ENCODE measurements around the gene GAGE10.
"Not testable (repeated sequence)": the region's sequence is repeated elsewhere in the genome, so short reads cannot be mapped to it uniquely, and the experiment has no call there.

GAGE10 gene

GRCh38 chrX:49308604-49309269 is 5.3 kb downstream of the GAGE10 start:
- Histone ChIP-seq H3K4me1 (ENCODE audit: control insufficient read depth, insufficient read depth, low read length) (peaks cover 11% of the 10 kb centered on the region), H3K4me3 (ENCODE audit: low read depth, low read length) (no peak overlapping the region), H3K9me3 (ENCODE audit: control insufficient read depth, insufficient read depth, low read length) (no peaks in the 10 kb centered on the region), H3K27me3 (ENCODE audit: control insufficient read depth, insufficient read depth, low read length) (no peaks in the 10 kb centered on the region), H3K36me3 (ENCODE audit: control insufficient read depth, insufficient read depth, low read length) (no peaks in the 10 kb centered on the region), H3K9ac (ENCODE audit: low read depth, low read length) (peak overlapping the region; percentile 60)

GRCh38 chrX:49309401-49309981 is 6.0 kb downstream of the GAGE10 start:
- no peaks in the 10 kb centered on the region for H3K27me3 ChIP-seq (ENCODE audit: control insufficient read depth, insufficient read depth, low read length)
- H3K9ac ChIP-seq (ENCODE audit: low read depth, low read length) = no peak overlapping the region
- peaks cover 11% of the 10 kb centered on the region for H3K4me1 ChIP-seq (ENCODE audit: control insufficient read depth, insufficient read depth, low read length)
- no peaks in the 10 kb centered on the region for H3K9me3 ChIP-seq (ENCODE audit: control insufficient read depth, insufficient read depth, low read length)
- H3K36me3 ChIP-seq (ENCODE audit: control insufficient read depth, insufficient read depth, low read length) = no peaks in the 10 kb centered on the region
- peak overlapping the region; percentile 37 for H3K4me3 ChIP-seq (ENCODE audit: low read depth, low read length)

DNA sequence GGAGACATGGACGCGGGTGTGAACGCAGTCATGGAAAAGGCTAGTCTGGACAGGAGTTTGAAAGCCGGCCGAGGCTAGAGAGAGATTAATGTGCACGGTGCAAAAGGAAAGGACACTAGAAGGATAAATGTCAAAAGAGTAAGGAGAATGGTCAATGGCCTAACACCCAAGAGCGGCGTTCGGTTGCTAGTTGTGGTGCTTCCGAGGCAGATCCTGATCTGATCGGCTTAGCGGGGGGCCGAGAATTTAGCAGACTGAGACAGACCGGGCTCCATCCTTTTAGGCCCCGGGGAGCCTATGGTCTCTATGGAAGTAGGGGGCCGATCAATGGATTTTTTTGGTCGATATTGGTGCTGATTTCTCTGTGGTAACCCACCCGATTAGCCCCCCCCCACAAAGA is 6.9 kb downstream of the GAGE10 start:
- Histone ChIP-seq H3K4me1 (ENCODE audit: control insufficient read depth, insufficient read depth, low read length) (peaks cover 11% of the 10 kb centered on the region), H3K27me3 (ENCODE audit: control insufficient read depth, insufficient read depth, low read length) (no peaks in the 10 kb centered on the region), H3K9ac (ENCODE audit: low read depth, low read length) (no peak overlapping the region), H3K9me3 (ENCODE audit: control insufficient read depth, insufficient read depth, low read length) (no peaks in the 10 kb centered on the region), H3K4me3 (ENCODE audit: low read depth, low read length) (peak overlapping the region; percentile 36), H3K36me3 (ENCODE audit: control insufficient read depth, insufficient read depth, low read length) (no peaks in the 10 kb centered on the region)

DNA sequence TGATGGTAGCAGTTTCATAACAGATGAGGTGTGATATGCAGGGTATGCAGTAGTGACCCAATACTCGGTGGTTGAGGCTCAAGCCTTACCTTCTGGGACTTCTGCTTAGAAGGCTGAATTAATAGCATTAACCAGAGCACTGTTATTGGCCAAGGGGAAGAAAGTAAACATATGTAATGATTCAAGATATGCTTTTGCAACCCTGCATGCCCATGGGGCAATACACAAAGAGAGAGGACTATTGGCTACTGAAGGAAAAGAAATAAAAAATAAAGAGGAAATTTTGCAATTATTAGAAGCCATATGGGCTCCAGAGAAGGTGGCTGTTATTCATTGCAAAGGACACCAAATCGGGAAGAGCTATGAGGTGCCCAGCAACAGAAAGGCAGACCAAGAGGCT is 8.7 kb downstream of the GAGE10 start:
- H3K27me3 ChIP-seq (ENCODE audit: control insufficient read depth, insufficient read depth, low read length) = no peaks in the 10 kb centered on the region
- no peak overlapping the region for H3K9ac ChIP-seq (ENCODE audit: low read depth, low read length)
- H3K4me3 ChIP-seq (ENCODE audit: low read depth, low read length) = no peak overlapping the region
- H3K9me3 ChIP-seq (ENCODE audit: control insufficient read depth, insufficient read depth, low read length) = no peaks in the 10 kb centered on the region
- no peaks in the 10 kb centered on the region for H3K36me3 ChIP-seq (ENCODE audit: control insufficient read depth, insufficient read depth, low read length)
- peaks cover 11% of the 10 kb centered on the region for H3K4me1 ChIP-seq (ENCODE audit: control insufficient read depth, insufficient read depth, low read length)

- Histone ChIP-seq H3K9me3 (ENCODE audit: control insufficient read depth, insufficient read depth, low read length) (no peaks in the 10 kb centered on the region), H3K27me3 (ENCODE audit: control insufficient read depth, insufficient read depth, low read length) (no peaks in the 10 kb centered on the region), H3K36me3 (ENCODE audit: control insufficient read depth, insufficient read depth, low read length) (no peaks in the 10 kb centered on the region), H3K4me1 (ENCODE audit: control insufficient read depth, insufficient read depth, low read length) (peaks cover 1% of the 10 kb centered on the region), H3K9ac (ENCODE audit: low read depth, low read length) (no peak overlapping the region), H3K4me3 (ENCODE audit: low read depth, low read length) (no peak overlapping the region)
Observed at GRCh38 chrX:49316085-49316484, 12.6 kb downstream of the GAGE10 start.

GRCh38 chrX:49321737-49322136 is 18.3 kb downstream of the GAGE10 start, which contains the start of gene GAGE12J:
Gene GAGE12J (plus strand): TSS chrX:49322037. CDS start chrX:49323194, 1,157 bp downstream.
- H3K27me3 ChIP-seq (ENCODE audit: control insufficient read depth, insufficient read depth, low read length); H3K4me1 ChIP-seq (ENCODE audit: control insufficient read depth, insufficient read depth, low read length); H3K36me3 ChIP-seq (ENCODE audit: control insufficient read depth, insufficient read depth, low read length); H3K9me3 ChIP-seq (ENCODE audit: control insufficient read depth, insufficient read depth, low read length); H3K9ac ChIP-seq (ENCODE audit: low read depth, low read length); H3K4me3 ChIP-seq (ENCODE audit: low read depth, low read length): not testable (repeated sequence)

- not testable (repeated sequence) for H3K9ac ChIP-seq (ENCODE audit: low read depth, low read length); H3K9me3 ChIP-seq (ENCODE audit: control insufficient read depth, insufficient read depth, low read length); H3K27me3 ChIP-seq (ENCODE audit: control insufficient read depth, insufficient read depth, low read length); H3K36me3 ChIP-seq (ENCODE audit: control insufficient read depth, insufficient read depth, low read length); H3K4me1 ChIP-seq (ENCODE audit: control insufficient read depth, insufficient read depth, low read length); H3K4me3 ChIP-seq (ENCODE audit: low read depth, low read length)
Observed at GRCh38 chrX:49322266-49322665, 18.8 kb downstream of the GAGE10 start.

DNA sequence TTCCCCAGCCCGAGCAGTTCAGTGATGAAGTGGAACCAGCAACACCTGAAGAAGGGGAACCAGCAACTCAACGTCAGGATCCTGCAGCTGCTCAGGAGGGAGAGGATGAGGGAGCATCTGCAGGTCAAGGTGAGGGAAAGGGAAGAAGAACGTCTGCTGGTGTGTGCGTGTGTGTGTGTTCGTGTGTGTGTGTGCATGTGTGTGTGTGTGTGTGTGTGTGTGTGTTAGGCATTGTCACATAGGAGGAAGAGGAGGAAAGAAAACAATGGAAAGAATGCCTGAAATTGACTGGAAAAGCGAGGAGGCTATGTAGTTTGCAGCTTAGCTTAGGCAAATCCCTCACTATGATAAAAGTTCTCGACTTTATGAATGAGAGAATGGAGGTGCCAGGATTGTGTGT is 20.3 kb downstream of the GAGE10 start:
- not testable (repeated sequence) for H3K4me1 ChIP-seq (ENCODE audit: control insufficient read depth, insufficient read depth, low read length); H3K9ac ChIP-seq (ENCODE audit: low read depth, low read length); H3K4me3 ChIP-seq (ENCODE audit: low read depth, low read length); H3K9me3 ChIP-seq (ENCODE audit: control insufficient read depth, insufficient read depth, low read length); H3K27me3 ChIP-seq (ENCODE audit: control insufficient read depth, insufficient read depth, low read length); H3K36me3 ChIP-seq (ENCODE audit: control insufficient read depth, insufficient read depth, low read length)

- H3K4me3 ChIP-seq (ENCODE audit: low read depth, low read length); H3K4me1 ChIP-seq (ENCODE audit: control insufficient read depth, insufficient read depth, low read length); H3K27me3 ChIP-seq (ENCODE audit: control insufficient read depth, insufficient read depth, low read length); H3K36me3 ChIP-seq (ENCODE audit: control insufficient read depth, insufficient read depth, low read length); H3K9ac ChIP-seq (ENCODE audit: low read depth, low read length); H3K9me3 ChIP-seq (ENCODE audit: control insufficient read depth, insufficient read depth, low read length): not testable (repeated sequence)
Observed at GRCh38 chrX:49330421-49330820, 27.0 kb downstream of the GAGE10 start.

GRCh38 chrX:49331282-49331681 is 27.8 kb downstream of the GAGE10 start, which contains the start of gene GAGE13:
Gene GAGE13 (plus strand): TSS chrX:49331582. CDS start chrX:49332738, 1,156 bp downstream.
- not testable (repeated sequence) for H3K9ac ChIP-seq (ENCODE audit: low read depth, low read length)

DNA sequence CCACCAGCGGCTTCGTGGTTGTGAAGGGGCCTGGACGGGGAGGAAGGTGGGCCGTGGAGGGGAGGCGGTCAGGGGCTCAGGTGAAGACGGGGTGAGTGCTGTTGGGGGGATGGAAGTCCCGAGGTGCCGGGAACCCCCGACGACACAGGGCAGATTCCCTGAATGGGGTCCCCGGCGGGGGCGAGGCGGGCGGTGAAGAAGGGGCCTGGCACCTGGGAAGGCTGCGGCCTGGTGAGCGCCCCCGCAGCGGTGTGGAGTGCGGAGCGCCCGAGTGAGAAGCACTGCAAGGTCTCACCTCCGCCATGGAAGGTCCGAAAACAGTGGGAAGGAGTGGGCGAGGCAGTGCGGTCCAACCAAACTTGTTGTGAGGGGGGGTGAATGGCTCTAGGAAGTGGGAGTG is 28.4 kb downstream of the GAGE10 start:
- not testable (repeated sequence) for H3K9ac ChIP-seq (ENCODE audit: low read depth, low read length); H3K9me3 ChIP-seq (ENCODE audit: control insufficient read depth, insufficient read depth, low read length); H3K4me1 ChIP-seq (ENCODE audit: control insufficient read depth, insufficient read depth, low read length); H3K4me3 ChIP-seq (ENCODE audit: low read depth, low read length); H3K36me3 ChIP-seq (ENCODE audit: control insufficient read depth, insufficient read depth, low read length); H3K27me3 ChIP-seq (ENCODE audit: control insufficient read depth, insufficient read depth, low read length)

More at GRCh38 chrX:49331282-49331681, 27.8 kb downstream of the GAGE10 start, which contains the start of gene GAGE13:
- H3K9me3 ChIP-seq (ENCODE audit: control insufficient read depth, insufficient read depth, low read length); H3K4me1 ChIP-seq (ENCODE audit: control insufficient read depth, insufficient read depth, low read length); H3K4me3 ChIP-seq (ENCODE audit: low read depth, low read length); H3K27me3 ChIP-seq (ENCODE audit: control insufficient read depth, insufficient read depth, low read length); H3K36me3 ChIP-seq (ENCODE audit: control insufficient read depth, insufficient read depth, low read length): not testable (repeated sequence)

GRCh38 chrX:49341449-49341848 is 38.0 kb downstream of the GAGE10 start:
- not testable (repeated sequence) for H3K9me3 ChIP-seq (ENCODE audit: control insufficient read depth, insufficient read depth, low read length); H3K36me3 ChIP-seq (ENCODE audit: control insufficient read depth, insufficient read depth, low read length); H3K4me1 ChIP-seq (ENCODE audit: control insufficient read depth, insufficient read depth, low read length); H3K4me3 ChIP-seq (ENCODE audit: low read depth, low read length); H3K9ac ChIP-seq (ENCODE audit: low read depth, low read length); H3K27me3 ChIP-seq (ENCODE audit: control insufficient read depth, insufficient read depth, low read length)
